ENCODE results near the gene CDK10. TPM values are rescaled to one million over a fixed set of nuclear protein-coding genes. Genes with fewer than 3 reads are reported as not detected.

Gene CDK10
- total and polyA plus RNA-seq, 9 of the 15 experiments (the other 6 are each of a cell fraction or from before 2014, with no cell fraction given): 2.0 to 85.1 (median 40.1) TPM

Other genes with a start within 250 kb of the CDK10 start
Only the 7 nearest of the 15 such genes appear.
- 46.8 and 63.6 TPM in 2 replicates for gene CPNE7, start 110.9 kb upstream of the CDK10 start, total RNA-seq (2014; rRNA removed)
- 16.2 and 18.8 TPM in 2 replicates for gene CPNE7, start 110.9 kb upstream of the CDK10 start, total RNA-seq (2014; rRNA removed; fragmentation: Illumina TruSeq; extraction: Trizol)
- gene CPNE7, start 110.9 kb upstream of the CDK10 start, total RNA-seq (2015; rRNA removed; fragmentation: Illumina TruSeq; extraction: Trizol): 16.9 and 18.5 TPM in 2 replicates
- 58.8 and 73.4 TPM in 2 replicates for gene CPNE7, start 110.9 kb upstream of the CDK10 start, total RNA-seq (2021)
- gene CPNE7, start 110.9 kb upstream of the CDK10 start, polyA plus RNA-seq (2011; rRNA removed): 32.7 and 33.6 TPM in 2 replicates
- gene CPNE7, start 110.9 kb upstream of the CDK10 start, polyA plus RNA-seq (2014; fragmentation: Illumina TruSeq; extraction: Trizol): 31.5 and 39.1 TPM in 2 replicates
- 1 to 10 TPM in 1 of 2 experiments, under 1 TPM in 1; 0.30 to 1.9 TPM for gene CPNE7, start 110.9 kb upstream of the CDK10 start, polyA plus RNA-seq (2014; fragmentation: Nextera tagmentation; extraction: Ambion mirVana)
- gene CPNE7, start 110.9 kb upstream of the CDK10 start, polyA plus RNA-seq (2014; rRNA removed): 67.3 and 78.1 TPM in 2 replicates
- gene DPEP1, start 73.0 kb upstream of the CDK10 start, total RNA-seq (2014; rRNA removed): 0.14 TPM in 1 of 2 replicates, not detected in the other
- not detected in 2 replicates for gene DPEP1, start 73.0 kb upstream of the CDK10 start, total RNA-seq (2014; rRNA removed; fragmentation: Illumina TruSeq; extraction: Trizol)
- not detected in 2 replicates for gene DPEP1, start 73.0 kb upstream of the CDK10 start, total RNA-seq (2015; rRNA removed; fragmentation: Illumina TruSeq; extraction: Trizol)
- gene DPEP1, start 73.0 kb upstream of the CDK10 start, total RNA-seq (2021): 0.20 and 0.22 TPM in 2 replicates
- 0.31 and 0.34 TPM in 2 replicates for gene DPEP1, start 73.0 kb upstream of the CDK10 start, polyA plus RNA-seq (2011; rRNA removed)
- 0.08 TPM in 1 of 2 replicates, not detected in the other for gene DPEP1, start 73.0 kb upstream of the CDK10 start, polyA plus RNA-seq (2014; fragmentation: Illumina TruSeq; extraction: Trizol)
- not detected for gene DPEP1, start 73.0 kb upstream of the CDK10 start, polyA plus RNA-seq (2014; fragmentation: Nextera tagmentation; extraction: Ambion mirVana)
- gene DPEP1, start 73.0 kb upstream of the CDK10 start, polyA plus RNA-seq (2014; rRNA removed): 0.18 TPM in 1 of 2 replicates, not detected in the other
- gene CHMP1A, start 29.0 kb upstream of the CDK10 start, total RNA-seq (2014; rRNA removed): 64.5 and 76.7 TPM in 2 replicates
- gene CHMP1A, start 29.0 kb upstream of the CDK10 start, total RNA-seq (2014; rRNA removed; fragmentation: Illumina TruSeq; extraction: Trizol): 17.2 and 22.0 TPM in 2 replicates
- gene CHMP1A, start 29.0 kb upstream of the CDK10 start, total RNA-seq (2015; rRNA removed; fragmentation: Illumina TruSeq; extraction: Trizol): 45.4 and 48.3 TPM in 2 replicates
- gene CHMP1A, start 29.0 kb upstream of the CDK10 start, total RNA-seq (2021): 79.6 and 79.9 TPM in 2 replicates
- gene CHMP1A, start 29.0 kb upstream of the CDK10 start, polyA plus RNA-seq (2011; rRNA removed): 45.2 and 53.9 TPM in 2 replicates
- 40.9 and 55.6 TPM in 2 replicates for gene CHMP1A, start 29.0 kb upstream of the CDK10 start, polyA plus RNA-seq (2014; fragmentation: Illumina TruSeq; extraction: Trizol)
- 1 to 10 TPM in 1 of 2 experiments, under 1 TPM in 1; 0.83 to 3.3 TPM for gene CHMP1A, start 29.0 kb upstream of the CDK10 start, polyA plus RNA-seq (2014; fragmentation: Nextera tagmentation; extraction: Ambion mirVana)
- gene CHMP1A, start 29.0 kb upstream of the CDK10 start, polyA plus RNA-seq (2014; rRNA removed): 74.2 and 83.1 TPM in 2 replicates
- gene SPATA33, start 28.9 kb upstream of the CDK10 start, total RNA-seq (2014; rRNA removed): 9.7 and 14.0 TPM in 2 replicates
- 10.5 and 11.8 TPM in 2 replicates for gene SPATA33, start 28.9 kb upstream of the CDK10 start, total RNA-seq (2014; rRNA removed; fragmentation: Illumina TruSeq; extraction: Trizol)
- 11.2 and 14.9 TPM in 2 replicates for gene SPATA33, start 28.9 kb upstream of the CDK10 start, total RNA-seq (2015; rRNA removed; fragmentation: Illumina TruSeq; extraction: Trizol)
- 18.2 and 19.7 TPM in 2 replicates for gene SPATA33, start 28.9 kb upstream of the CDK10 start, total RNA-seq (2021)
- gene SPATA33, start 28.9 kb upstream of the CDK10 start, polyA plus RNA-seq (2011; rRNA removed): 9.8 and 11.8 TPM in 2 replicates
- gene SPATA33, start 28.9 kb upstream of the CDK10 start, polyA plus RNA-seq (2014; fragmentation: Illumina TruSeq; extraction: Trizol): 15.6 and 20.0 TPM in 2 replicates
- 1 to 10 TPM; 4.0 to 5.4 TPM for gene SPATA33, start 28.9 kb upstream of the CDK10 start, polyA plus RNA-seq (2014; fragmentation: Nextera tagmentation; extraction: Ambion mirVana)
- gene SPATA33, start 28.9 kb upstream of the CDK10 start, polyA plus RNA-seq (2014; rRNA removed): 16.4 and 18.1 TPM in 2 replicates
- gene SPATA2L, start 15.0 kb downstream of the CDK10 start, total RNA-seq (2014; rRNA removed): 17.0 and 19.7 TPM in 2 replicates
- 0.26 and 0.47 TPM in 2 replicates for gene SPATA2L, start 15.0 kb downstream of the CDK10 start, total RNA-seq (2014; rRNA removed; fragmentation: Illumina TruSeq; extraction: Trizol)
- gene SPATA2L, start 15.0 kb downstream of the CDK10 start, total RNA-seq (2015; rRNA removed; fragmentation: Illumina TruSeq; extraction: Trizol): 4.3 and 5.1 TPM in 2 replicates
- 19.2 and 19.4 TPM in 2 replicates for gene SPATA2L, start 15.0 kb downstream of the CDK10 start, total RNA-seq (2021)
- 4.0 and 4.5 TPM in 2 replicates for gene SPATA2L, start 15.0 kb downstream of the CDK10 start, polyA plus RNA-seq (2011; rRNA removed)
- gene SPATA2L, start 15.0 kb downstream of the CDK10 start, polyA plus RNA-seq (2014; fragmentation: Illumina TruSeq; extraction: Trizol): 1.1 and 3.7 TPM in 2 replicates
- under 1 TPM in 1 of 2 experiments, not detected in 1; 0.13 TPM for gene SPATA2L, start 15.0 kb downstream of the CDK10 start, polyA plus RNA-seq (2014; fragmentation: Nextera tagmentation; extraction: Ambion mirVana)
- gene SPATA2L, start 15.0 kb downstream of the CDK10 start, polyA plus RNA-seq (2014; rRNA removed): 11.5 and 15.2 TPM in 2 replicates
- gene VPS9D1, start 34.2 kb downstream of the CDK10 start, total RNA-seq (2014; rRNA removed): 2.9 and 3.0 TPM in 2 replicates
- gene VPS9D1, start 34.2 kb downstream of the CDK10 start, total RNA-seq (2014; rRNA removed; fragmentation: Illumina TruSeq; extraction: Trizol): 0.26 and 0.33 TPM in 2 replicates
- gene VPS9D1, start 34.2 kb downstream of the CDK10 start, total RNA-seq (2015; rRNA removed; fragmentation: Illumina TruSeq; extraction: Trizol): 0.58 and 0.94 TPM in 2 replicates
- 3.1 and 3.7 TPM in 2 replicates for gene VPS9D1, start 34.2 kb downstream of the CDK10 start, total RNA-seq (2021)
- 0.95 and 2.9 TPM in 2 replicates for gene VPS9D1, start 34.2 kb downstream of the CDK10 start, polyA plus RNA-seq (2011; rRNA removed)
- 1.1 and 2.7 TPM in 2 replicates for gene VPS9D1, start 34.2 kb downstream of the CDK10 start, polyA plus RNA-seq (2014; fragmentation: Illumina TruSeq; extraction: Trizol)
- gene VPS9D1, start 34.2 kb downstream of the CDK10 start, polyA plus RNA-seq (2014; fragmentation: Nextera tagmentation; extraction: Ambion mirVana): 1 to 10 TPM; 1.0 to 1.4 TPM
- gene VPS9D1, start 34.2 kb downstream of the CDK10 start, polyA plus RNA-seq (2014; rRNA removed): 3.0 and 3.5 TPM in 2 replicates
- 28.0 and 31.4 TPM in 2 replicates for gene ZNF276, start 34.8 kb downstream of the CDK10 start, total RNA-seq (2014; rRNA removed)
- 9.2 and 9.8 TPM in 2 replicates for gene ZNF276, start 34.8 kb downstream of the CDK10 start, total RNA-seq (2014; rRNA removed; fragmentation: Illumina TruSeq; extraction: Trizol)
- 13.9 and 16.9 TPM in 2 replicates for gene ZNF276, start 34.8 kb downstream of the CDK10 start, total RNA-seq (2015; rRNA removed; fragmentation: Illumina TruSeq; extraction: Trizol)
- gene ZNF276, start 34.8 kb downstream of the CDK10 start, total RNA-seq (2021): 40.0 and 43.9 TPM in 2 replicates
- gene ZNF276, start 34.8 kb downstream of the CDK10 start, polyA plus RNA-seq (2011; rRNA removed): 15.8 and 21.7 TPM in 2 replicates
- gene ZNF276, start 34.8 kb downstream of the CDK10 start, polyA plus RNA-seq (2014; fragmentation: Illumina TruSeq; extraction: Trizol): 17.2 and 29.0 TPM in 2 replicates
- under 1 TPM; 0.49 to 0.80 TPM for gene ZNF276, start 34.8 kb downstream of the CDK10 start, polyA plus RNA-seq (2014; fragmentation: Nextera tagmentation; extraction: Ambion mirVana)
- gene ZNF276, start 34.8 kb downstream of the CDK10 start, polyA plus RNA-seq (2014; rRNA removed): 36.7 and 42.4 TPM in 2 replicates